Neural progenitor cell (in vitro differentiated cells): ENCODE data around the gene RRM1. TPM values are rescaled to one million over a fixed set of nuclear protein-coding genes. Genes with fewer than 3 reads are reported as not detected.

ENCODE experiments used
- DNase-seq: peaks from one replicate; pipeline ENCODE4 v3.0.0-alpha.2; 2016; ENCODE audit warnings: low spot score
- H2AFZ ChIP-seq: fragments of 200-600 bp; sonication (generic); replicated peaks from 2 replicates; pipeline ENCODE4 v1.6.1; 2016; ENCODE audit warnings: antibody characterized with exemption
- H3F3A ChIP-seq: fragments of 200-600 bp; sonication (generic); 2 replicates; pipeline ENCODE4 v1.6.1; 2016; ENCODE audit warnings: antibody characterized with exemption, low read depth
- H3K27ac ChIP-seq: fragments of 200-600 bp; sonication (generic); 2 replicates; pipeline ENCODE4 v1.5.1; 2016; ENCODE audit warnings: mild to moderate bottlenecking
- H3K27me3 ChIP-seq: fragments of 200-600 bp; sonication (generic); 2 replicates; pipeline ENCODE4 v1.6.1; 2016; ENCODE audit warnings: mild to moderate bottlenecking, moderate library complexity
- H3K36me3 ChIP-seq: fragments of 200-600 bp; sonication (generic); 2 replicates; pipeline ENCODE4 v1.5.1; 2016
- H3K4me1 ChIP-seq: fragments of 200-600 bp; sonication (generic); 2 replicates; pipeline ENCODE4 v1.6.1; 2016; ENCODE audit warnings: mixed run types
- H3K4me2 ChIP-seq: fragments of 200-600 bp; sonication (generic); 2 replicates; pipeline ENCODE4 v1.6.1; 2016
- H3K4me3 ChIP-seq: fragments of 200-600 bp; sonication (generic); 2 replicates; pipeline ENCODE4 v1.5.1; 2016
- H3K79me2 ChIP-seq: fragments of 200-600 bp; sonication (generic); 2 replicates; pipeline ENCODE4 v1.6.1; 2016; ENCODE audit warnings: low read depth
- H3K9ac ChIP-seq: fragments of 200-600 bp; sonication (generic); 2 replicates; pipeline ENCODE4 v1.6.1; 2016
- H3K9me3 ChIP-seq: fragments of 200-600 bp; sonication (generic); 2 replicates; pipeline ENCODE4 v1.5.1; 2016; ENCODE audit warnings: low read depth
- H4K20me1 ChIP-seq: fragments of 200-600 bp; sonication (generic); 2 replicates; pipeline ENCODE4 v1.6.1; 2016; ENCODE audit warnings: low read depth
- H3K27ac Mint-ChIP-seq: 3 replicates; pipeline ENCODE4 v1.8.0; 2021; ENCODE audit warnings: mixed read lengths
- H3K27me3 Mint-ChIP-seq: 2 replicates; pipeline ENCODE4 v1.8.0; 2022; ENCODE audit warnings: low read depth, mild to moderate bottlenecking, inconsistent platforms, moderate library complexity, mixed read lengths; ENCODE audit not compliant: insufficient read depth
- H3K36me3 Mint-ChIP-seq: 3 replicates; pipeline ENCODE4 v1.8.0; 2021; ENCODE audit warnings: mixed read lengths
- H3K4me1 Mint-ChIP-seq: 3 replicates; pipeline ENCODE4 v1.8.0; 2021; ENCODE audit warnings: mixed read lengths
- H3K4me3 Mint-ChIP-seq: 3 replicates; pipeline ENCODE4 v1.8.0; 2021; ENCODE audit warnings: mild to moderate bottlenecking, moderate library complexity, mixed read lengths
- H3K9me3 Mint-ChIP-seq: 3 replicates; pipeline ENCODE4 v1.8.0; 2020; ENCODE audit warnings: mixed read lengths
- CTCF ChIP-seq: fragments of 200-600 bp; sonication (generic); IDR thresholded peaks from 2 replicates; pipeline ENCODE4 v1.5.1; 2017; ENCODE audit warnings: antibody characterized with exemption, mild to moderate bottlenecking
- EZH2 ChIP-seq: fragments of 200-600 bp; sonication (generic); IDR thresholded peaks from 2 replicates; pipeline ENCODE4 v1.6.1; 2017; ENCODE audit warnings: antibody characterized with exemption, mild to moderate bottlenecking, moderate library complexity
- EZH2phosphoT487 ChIP-seq: fragments of 200-600 bp; sonication (generic); IDR thresholded peaks from 2 replicates; pipeline ENCODE4 v1.6.1; 2017; ENCODE audit warnings: antibody characterized with exemption
- total RNA-seq: library from RNA; depleted of rRNA; stranded (reverse); fragments of >200 nt; gene quantifications from 2 replicates; pipeline ENCODE4 v1.2.3, GENCODE V29; 2015; ENCODE audit warnings: low replicate concordance

The RRM1 gene
- total RNA-seq, 1 donor from 2014 or later: 264 TPM

- H3K36me3 ChIP-seq: no peaks in the 10 kb centered on the region
- H3K27me3 ChIP-seq: no peaks in the 10 kb centered on the region
- no peak overlapping the region for H3K9ac ChIP-seq
- H3K27ac ChIP-seq: no peak overlapping the region
- H3F3A ChIP-seq: peaks cover 21% of the 10 kb centered on the region
- no peak overlapping the region for H3K4me2 ChIP-seq
- H3K79me2 ChIP-seq: no peaks in the 10 kb centered on the region
- H3K9me3 Mint-ChIP-seq: no peaks in the 10 kb centered on the region
- H2AFZ ChIP-seq: no peak overlapping the region
- DNase-seq: no peak
- peaks cover 3% of the 10 kb centered on the region for H3K4me1 Mint-ChIP-seq
- no peak overlapping the region for H3K27ac Mint-ChIP-seq
- no peaks in the 10 kb centered on the region for H3K9me3 ChIP-seq
- TF ChIP-seq EZH2: no peak
- TF ChIP-seq CTCF: no peak
- TF ChIP-seq EZH2phosphoT487: no peak
- H3K4me3 ChIP-seq: no peak overlapping the region
- H3K4me1 ChIP-seq: peaks cover 18% of the 10 kb centered on the region
- H3K27me3 Mint-ChIP-seq: no peaks in the 10 kb centered on the region
- no peaks in the 10 kb centered on the region for H4K20me1 ChIP-seq
- H3K4me3 Mint-ChIP-seq: no peak overlapping the region
- no peaks in the 10 kb centered on the region for H3K36me3 Mint-ChIP-seq
Observed at GRCh38 chr11:4074266-4074665, 20.3 kb upstream of the RRM1 start.

GRCh38 chr11:4076774-4077173, 17.8 kb upstream of the RRM1 start:
- Mint-ChIP-seq H3K27me3 (no peaks in the 10 kb centered on the region), H3K36me3 (peaks cover 3% of the 10 kb centered on the region), H3K4me1 (peaks cover 3% of the 10 kb centered on the region), H3K4me3 (no peak overlapping the region), H3K9me3 (no peaks in the 10 kb centered on the region), H3K27ac (no peak overlapping the region)
- DNase-seq: no peak
- Histone ChIP-seq H3K27me3 (no peaks in the 10 kb centered on the region), H3K79me2 (no peaks in the 10 kb centered on the region), H3K4me1 (peaks cover 15% of the 10 kb centered on the region), H3K27ac (no peak overlapping the region), H3K4me3 (no peak overlapping the region), H4K20me1 (no peaks in the 10 kb centered on the region), H3K9me3 (no peaks in the 10 kb centered on the region), H3K36me3 (no peaks in the 10 kb centered on the region), H3F3A (peaks cover 16% of the 10 kb centered on the region), H3K9ac (no peak overlapping the region), H2AFZ (no peak overlapping the region), H3K4me2 (no peak overlapping the region)
- no peak for TF ChIP-seq CTCF
- TF ChIP-seq EZH2phosphoT487: no peak
- TF ChIP-seq EZH2: no peak

GRCh38 chr11:4083198-4083597, 11.4 kb upstream of the RRM1 start:
- no peaks in the 10 kb centered on the region for H3K4me1 Mint-ChIP-seq
- H3K4me3 ChIP-seq: no peak overlapping the region
- H3K36me3 Mint-ChIP-seq: peaks cover 15% of the 10 kb centered on the region

More at GRCh38 chr11:4083198-4083597, 11.4 kb upstream of the RRM1 start:
- no peaks in the 10 kb centered on the region for H3K27me3 ChIP-seq
- no peak overlapping the region for H3K27ac ChIP-seq
- H3K9ac ChIP-seq: no peak overlapping the region
- peaks cover 18% of the 10 kb centered on the region for H3K4me1 ChIP-seq
- H3K9me3 Mint-ChIP-seq: no peaks in the 10 kb centered on the region
- no peak overlapping the region for H3K27ac Mint-ChIP-seq
- H3K4me2 ChIP-seq: no peak overlapping the region
- no peaks in the 10 kb centered on the region for H3K79me2 ChIP-seq
- H4K20me1 ChIP-seq: no peaks in the 10 kb centered on the region
- peaks cover 8% of the 10 kb centered on the region for H3F3A ChIP-seq
- DNase-seq: no peak
- H2AFZ ChIP-seq: no peak overlapping the region
- no peaks in the 10 kb centered on the region for H3K9me3 ChIP-seq
- no peak overlapping the region for H3K4me3 Mint-ChIP-seq
- no peaks in the 10 kb centered on the region for H3K36me3 ChIP-seq
- peaks cover 2% of the 10 kb centered on the region for H3K27me3 Mint-ChIP-seq
- TF ChIP-seq EZH2phosphoT487 (no peak), CTCF (no peak), EZH2 (no peak)
